Neural cell (in vitro differentiated cells): ENCODE measurements around the gene WNT5B. TPM values are rescaled to one million over a fixed set of nuclear protein-coding genes. Genes with fewer than 3 reads are reported as not detected.

Experiments used
- H2AFZ ChIP-seq: fragments of 200-600, 300-800 bp; sonication (generic), shearing (Covaris generic); 2 replicates; pipeline ENCODE4 v1.6.0; 2014; ENCODE audit warnings: low read depth, mild to moderate bottlenecking, antibody characterized with exemption, low read length, moderate library complexity
- H3F3A ChIP-seq: fragments of 200-600 bp; shearing (Covaris generic); 2 replicates; pipeline ENCODE4 v1.6.1; 2016; ENCODE audit warnings: mild to moderate bottlenecking, moderate library complexity, mixed read lengths, antibody characterized with exemption, low read length; ENCODE audit not compliant: insufficient read depth, poor library complexity, severe bottlenecking
- H3K27ac ChIP-seq: fragments of 200-600, 300-800 bp; sonication (generic), shearing (Covaris generic); 2 replicates; pipeline ENCODE4 v1.5.1; 2014; ENCODE audit warnings: mild to moderate bottlenecking, low read length, moderate library complexity
- H3K27me3 ChIP-seq: fragments of 300-800, 200-600 bp; sonication (generic), shearing (Covaris generic); 2 replicates; pipeline ENCODE4 v1.6.0; 2014; ENCODE audit warnings: mild to moderate bottlenecking, low read depth, low read length, moderate library complexity; ENCODE audit not compliant: insufficient read depth
- H3K36me3 ChIP-seq: fragments of 300-800, 200-600 bp; sonication (generic), shearing (Covaris generic); 2 replicates; pipeline ENCODE4 v1.5.1; 2014; ENCODE audit warnings: mild to moderate bottlenecking, antibody characterized with exemption, low read length, moderate library complexity; ENCODE audit not compliant: insufficient read depth
- H3K4me2 ChIP-seq: fragments of 300-800, 200-600 bp; sonication (generic), shearing (Covaris generic); 2 replicates; pipeline ENCODE4 v1.6.0; 2014; ENCODE audit warnings: mild to moderate bottlenecking, low read length
- H3K4me3 ChIP-seq: fragments of 300-800, 200-600 bp; sonication (generic), shearing (Covaris generic); 2 replicates; pipeline ENCODE4 v1.5.1; 2014; ENCODE audit warnings: mild to moderate bottlenecking, low read length, moderate library complexity
- H3K79me2 ChIP-seq: fragments of 200-600 bp; shearing (Covaris generic); replicated peaks from 2 replicates; pipeline ENCODE4 v1.6.0; 2014; ENCODE audit warnings: mild to moderate bottlenecking, low read length, moderate library complexity; ENCODE audit not compliant: insufficient read depth
- H3K9ac ChIP-seq: fragments of 300-800, 200-600 bp; sonication (generic), shearing (Covaris generic); 2 replicates; pipeline ENCODE4 v1.6.1; 2016; ENCODE audit warnings: mild to moderate bottlenecking, low read length, mixed read lengths
- H3K9me2 ChIP-seq: fragments of 200-600 bp; shearing (Covaris generic); 2 replicates; pipeline ENCODE4 v1.6.1; 2016; ENCODE audit warnings: mild to moderate bottlenecking, low read length, mixed read lengths; ENCODE audit not compliant: insufficient read depth
- H3K9me3 ChIP-seq: fragments of 200-600, 300-800 bp; sonication (generic), shearing (Covaris generic); 2 replicates; pipeline ENCODE4 v1.6.1; 2016; ENCODE audit warnings: mild to moderate bottlenecking, mixed run types, low read length, moderate library complexity, mixed read lengths
- H4K20me1 ChIP-seq: fragments of 200-600 bp; shearing (Covaris generic); 2 replicates; pipeline ENCODE4 v1.6.1; 2016; ENCODE audit warnings: mild to moderate bottlenecking, mixed run types; ENCODE audit not compliant: insufficient read depth
- EP300 ChIP-seq: fragments of 450-650 bp; conservative IDR thresholded peaks from 2 replicates; pipeline ENCODE4 v1.6.1; 2014; ENCODE audit warnings: antibody characterized with exemption, mild to moderate bottlenecking, moderate library complexity; ENCODE audit not compliant: poor library complexity, severe bottlenecking
- EZH2 ChIP-seq: fragments of 200-600, 300-800 bp; shearing (Covaris generic), sonication (generic); IDR thresholded peaks from 2 replicates; pipeline ENCODE4 v1.6.1; 2014; ENCODE audit warnings: antibody characterized with exemption, low read length, borderline replicate concordance, mild to moderate bottlenecking; ENCODE audit not compliant: insufficient read depth, poor library complexity, severe bottlenecking
- MXI1 ChIP-seq: fragments of 450-650 bp; conservative IDR thresholded peaks from 2 replicates; pipeline ENCODE4 v1.6.1; 2014; ENCODE audit warnings: antibody characterized with exemption, mild to moderate bottlenecking; ENCODE audit not compliant: poor library complexity, severe bottlenecking
- POLR2AphosphoS5 ChIP-seq: IDR thresholded peaks from 2 replicates; pipeline ENCODE4 v1.6.1; 2012
- RAD21 ChIP-seq: fragments of 450-650 bp; conservative IDR thresholded peaks from 2 replicates; pipeline ENCODE4 v1.6.1; 2014; ENCODE audit warnings: antibody characterized with exemption, mild to moderate bottlenecking, moderate library complexity
- REST ChIP-seq: IDR thresholded peaks from 2 replicates; pipeline ENCODE4 v1.6.1; 2012; ENCODE audit warnings: borderline replicate concordance
- SMC3 ChIP-seq: fragments of 450-650 bp; conservative IDR thresholded peaks from 2 replicates; pipeline ENCODE4 v1.6.1; 2014; ENCODE audit warnings: antibody characterized with exemption, mild to moderate bottlenecking, moderate library complexity; ENCODE audit not compliant: poor library complexity
- TAF1 ChIP-seq: IDR thresholded peaks from 2 replicates; pipeline ENCODE4 v1.6.1; 2012; ENCODE audit warnings: low read depth
- polyA plus RNA-seq: library from polyadenylated mRNA; depleted of rRNA; stranded (reverse); fragments of >200 nt; gene quantifications from 2 replicates; pipeline ENCODE4 v1.2.3, GENCODE V29; 2014
- TF ChIP-seq, protein P1 (sequence below): fragments of 450-650 bp; IDR thresholded peaks from 2 replicates; pipeline ENCODE4 v1.5.1; 2014; ENCODE audit warnings: antibody characterized with exemption, mild to moderate bottlenecking, moderate library complexity; ENCODE audit not compliant: poor library complexity, severe bottlenecking

Gene WNT5B
- polyA plus RNA-seq, 1 donor from 2014 or later = 17.0 TPM

- no peak overlapping the region for H3K4me2 ChIP-seq
- H4K20me1 ChIP-seq = no peaks in the 10 kb centered on the region
- no peaks in the 10 kb centered on the region for H3K27me3 ChIP-seq
- no peak overlapping the region for H3K4me3 ChIP-seq
- H2AFZ ChIP-seq = no peak overlapping the region
- TF ChIP-seq SMC3 (no peak), MXI1 (no peak), TAF1 (no peak), EP300 (no peak), EZH2 (no peak), REST (no peak), RAD21 (no peak), POLR2AphosphoS5 (no peak)
- TF ChIP-seq, protein P1, sequence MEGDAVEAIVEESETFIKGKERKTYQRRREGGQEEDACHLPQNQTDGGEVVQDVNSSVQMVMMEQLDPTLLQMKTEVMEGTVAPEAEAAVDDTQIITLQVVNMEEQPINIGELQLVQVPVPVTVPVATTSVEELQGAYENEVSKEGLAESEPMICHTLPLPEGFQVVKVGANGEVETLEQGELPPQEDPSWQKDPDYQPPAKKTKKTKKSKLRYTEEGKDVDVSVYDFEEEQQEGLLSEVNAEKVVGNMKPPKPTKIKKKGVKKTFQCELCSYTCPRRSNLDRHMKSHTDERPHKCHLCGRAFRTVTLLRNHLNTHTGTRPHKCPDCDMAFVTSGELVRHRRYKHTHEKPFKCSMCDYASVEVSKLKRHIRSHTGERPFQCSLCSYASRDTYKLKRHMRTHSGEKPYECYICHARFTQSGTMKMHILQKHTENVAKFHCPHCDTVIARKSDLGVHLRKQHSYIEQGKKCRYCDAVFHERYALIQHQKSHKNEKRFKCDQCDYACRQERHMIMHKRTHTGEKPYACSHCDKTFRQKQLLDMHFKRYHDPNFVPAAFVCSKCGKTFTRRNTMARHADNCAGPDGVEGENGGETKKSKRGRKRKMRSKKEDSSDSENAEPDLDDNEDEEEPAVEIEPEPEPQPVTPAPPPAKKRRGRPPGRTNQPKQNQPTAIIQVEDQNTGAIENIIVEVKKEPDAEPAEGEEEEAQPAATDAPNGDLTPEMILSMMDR = no peak
- no peaks in the 10 kb centered on the region for H3K79me2 ChIP-seq
- no peaks in the 10 kb centered on the region for H3K36me3 ChIP-seq
- no peaks in the 10 kb centered on the region for H3K9me2 ChIP-seq
- no peak overlapping the region for H3K9ac ChIP-seq
- H3K9me3 ChIP-seq = no peaks in the 10 kb centered on the region
- H3K27ac ChIP-seq = no peak overlapping the region
- no peaks in the 10 kb centered on the region for H3F3A ChIP-seq
Observed at GRCh38 chr12:1650978-1651361, 21.9 kb downstream of the WNT5B start.

- H4K20me1 ChIP-seq = no peaks in the 10 kb centered on the region
- H3K9me3 ChIP-seq = no peaks in the 10 kb centered on the region
- H3F3A ChIP-seq = no peaks in the 10 kb centered on the region
- no peak overlapping the region for H3K9ac ChIP-seq
- H3K79me2 ChIP-seq = no peaks in the 10 kb centered on the region
- H3K36me3 ChIP-seq = no peaks in the 10 kb centered on the region
- no peaks in the 10 kb centered on the region for H3K27me3 ChIP-seq
- H3K27ac ChIP-seq = no peak overlapping the region
- TF ChIP-seq RAD21 = no peak
- TF ChIP-seq POLR2AphosphoS5 = no peak
- TF ChIP-seq TAF1 = no peak
- TF ChIP-seq REST = no peak
- no peak for TF ChIP-seq EP300
- no peak for TF ChIP-seq EZH2
- TF ChIP-seq SMC3 = no peak
- no peak for TF ChIP-seq MXI1
- TF ChIP-seq, protein P1 = no peak
- no peaks in the 10 kb centered on the region for H3K9me2 ChIP-seq
- no peak overlapping the region for H2AFZ ChIP-seq
- no peak overlapping the region for H3K4me3 ChIP-seq
- no peak overlapping the region for H3K4me2 ChIP-seq
Observed at GRCh38 chr12:1651946-1652345, 22.9 kb downstream of the WNT5B start.
